Stimulated activated CD8-positive, alpha-beta memory T cell treated with anti-CD3 and anti-CD28 coated beads, Interleukin-4, amount 100 ng/mL, for 48 hours (primary cell): ENCODE data around the gene OPCML.

Source experiments
- DNase-seq: peaks from one replicate; pipeline ENCODE4 v3.0.0-alpha.2; 2020

The OPCML gene

GRCh38 chr11:133012803-133013202, 519.5 kb downstream of the OPCML start:
- no peak for DNase-seq

GRCh38 chr11:133011604-133012003, 520.7 kb downstream of the OPCML start:
- no peak for DNase-seq

GRCh38 chr11:133007027-133007584, 525.2 kb downstream of the OPCML start:
- DNase-seq, result no peak

GRCh38 chr11:133004369-133004768, 527.9 kb downstream of the OPCML start:
- DNase-seq, result no peak

GRCh38 chr11:132999516-132999915, 532.8 kb downstream of the OPCML start:
- no peak for DNase-seq

GRCh38 chr11:132999031-132999430, 533.3 kb downstream of the OPCML start:
- no peak for DNase-seq

GRCh38 chr11:132997396-132997795, 534.9 kb downstream of the OPCML start:
- no peak for DNase-seq

- no peak for DNase-seq
Observed at GRCh38 chr11:132994966-132995365, 537.3 kb downstream of the OPCML start.

- DNase-seq, result no peak
Observed at GRCh38 chr11:132993991-132994502, 538.3 kb downstream of the OPCML start.

- no peak for DNase-seq
Observed at GRCh38 chr11:132992838-132993631, 539.3 kb downstream of the OPCML start.

GRCh38 chr11:132988411-132988810, 543.9 kb downstream of the OPCML start:
- DNase-seq, result no peak

- DNase-seq, result no peak
Observed at GRCh38 chr11:132987936-132988335, 544.4 kb downstream of the OPCML start.

- DNase-seq, result no peak
Observed at GRCh38 chr11:132983641-132983978, 548.7 kb downstream of the OPCML start.

- DNase-seq, result no peak
Observed at GRCh38 chr11:132982772-132983640, 549.3 kb downstream of the OPCML start.

- DNase-seq, result no peak
Observed at GRCh38 chr11:132981131-132981956, 551.0 kb downstream of the OPCML start.

- no peak for DNase-seq
Observed at GRCh38 chr11:132980670-132981069, 551.6 kb downstream of the OPCML start.

- no peak for DNase-seq
Observed at GRCh38 chr11:132977746-132978145, 554.6 kb downstream of the OPCML start.

- DNase-seq, result no peak
Observed at GRCh38 chr11:132977241-132977640, 555.1 kb downstream of the OPCML start.

- DNase-seq, result no peak
Observed at GRCh38 chr11:132976115-132976514, 556.2 kb downstream of the OPCML start.

- DNase-seq, result no peak
Observed at GRCh38 chr11:132973686-132974085, 558.6 kb downstream of the OPCML start.

- no peak for DNase-seq
Observed at GRCh38 chr11:132972565-132972964, 559.7 kb downstream of the OPCML start.

GRCh38 chr11:132971351-132971750, 561.0 kb downstream of the OPCML start:
- DNase-seq, result no peak

- no peak for DNase-seq
Observed at GRCh38 chr11:132969892-132970291, 562.4 kb downstream of the OPCML start.
